Measurements from ENCODE around the gene SMAD4. TPM values are rescaled to one million over a fixed set of nuclear protein-coding genes. Genes with fewer than 3 reads are reported as not detected.

SMAD4 gene
- total and polyA plus RNA-seq, 4 donors: 12.5 to 143 (median 60.6) TPM

DNA sequence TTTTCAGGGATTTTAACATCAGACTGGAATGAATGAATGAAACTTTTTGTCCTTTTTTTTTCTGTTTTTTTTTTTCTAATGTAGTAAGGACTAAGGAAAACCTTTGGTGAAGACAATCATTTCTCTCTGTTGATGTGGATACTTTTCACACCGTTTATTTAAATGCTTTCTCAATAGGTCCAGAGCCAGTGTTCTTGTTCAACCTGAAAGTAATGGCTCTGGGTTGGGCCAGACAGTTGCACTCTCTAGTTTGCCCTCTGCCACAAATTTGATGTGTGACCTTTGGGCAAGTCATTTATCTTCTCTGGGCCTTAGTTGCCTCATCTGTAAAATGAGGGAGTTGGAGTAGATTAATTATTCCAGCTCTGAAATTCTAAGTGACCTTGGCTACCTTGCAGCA, 53.4 kb downstream of the SMAD4 start:
- H3K27ac ChIP-seq (ENCODE audit: low read depth in 1 of 2, low read length in 1 of 2): no peak overlapping the region
- ATAC-seq (ENCODE audit: insufficient read depth, low FRiP score): no peak
- peaks cover 12 to 18% (median 13%) of the 10 kb centered on the region in 4 donors for H3K36me3 ChIP-seq (ENCODE audit: control insufficient read depth in 4 of 4, insufficient read depth in 4 of 4, low read length in 4 of 4)
- DNase-seq: no peak
- H3K9me3 ChIP-seq (ENCODE audit: control insufficient read depth in 4 of 4, insufficient read depth in 3 of 4, low read length in 3 of 4): peaks cover 0 to 3% (median 2%) of the 10 kb centered on the region in 4 donors
- TF ChIP-seq, protein P1, sequence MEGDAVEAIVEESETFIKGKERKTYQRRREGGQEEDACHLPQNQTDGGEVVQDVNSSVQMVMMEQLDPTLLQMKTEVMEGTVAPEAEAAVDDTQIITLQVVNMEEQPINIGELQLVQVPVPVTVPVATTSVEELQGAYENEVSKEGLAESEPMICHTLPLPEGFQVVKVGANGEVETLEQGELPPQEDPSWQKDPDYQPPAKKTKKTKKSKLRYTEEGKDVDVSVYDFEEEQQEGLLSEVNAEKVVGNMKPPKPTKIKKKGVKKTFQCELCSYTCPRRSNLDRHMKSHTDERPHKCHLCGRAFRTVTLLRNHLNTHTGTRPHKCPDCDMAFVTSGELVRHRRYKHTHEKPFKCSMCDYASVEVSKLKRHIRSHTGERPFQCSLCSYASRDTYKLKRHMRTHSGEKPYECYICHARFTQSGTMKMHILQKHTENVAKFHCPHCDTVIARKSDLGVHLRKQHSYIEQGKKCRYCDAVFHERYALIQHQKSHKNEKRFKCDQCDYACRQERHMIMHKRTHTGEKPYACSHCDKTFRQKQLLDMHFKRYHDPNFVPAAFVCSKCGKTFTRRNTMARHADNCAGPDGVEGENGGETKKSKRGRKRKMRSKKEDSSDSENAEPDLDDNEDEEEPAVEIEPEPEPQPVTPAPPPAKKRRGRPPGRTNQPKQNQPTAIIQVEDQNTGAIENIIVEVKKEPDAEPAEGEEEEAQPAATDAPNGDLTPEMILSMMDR (IDR thresholded peaks at IDR 0.05; ENCODE audit: control extremely low read depth, extremely low read depth): no peak
- no peak overlapping the region for H3K4me3 ChIP-seq
- peaks cover 0 to 9% (median 0%) of the 10 kb centered on the region in 5 donors for H3K4me1 ChIP-seq (ENCODE audit: control insufficient read depth in 5 of 5, insufficient read depth in 5 of 5, low read length in 5 of 5)
- H3K27me3 ChIP-seq (ENCODE audit: control insufficient read depth in 3 of 3, insufficient read depth in 3 of 3, low read length in 2 of 3): no peaks in the 10 kb centered on the region
- 60 to 93% methylated on average over 1 of the region's 1 CpG for WGBS, 2 donors
- no peak overlapping the region for H3K9ac ChIP-seq (ENCODE audit: insufficient read depth in 1 of 2, low read length in 2 of 2)

DNA sequence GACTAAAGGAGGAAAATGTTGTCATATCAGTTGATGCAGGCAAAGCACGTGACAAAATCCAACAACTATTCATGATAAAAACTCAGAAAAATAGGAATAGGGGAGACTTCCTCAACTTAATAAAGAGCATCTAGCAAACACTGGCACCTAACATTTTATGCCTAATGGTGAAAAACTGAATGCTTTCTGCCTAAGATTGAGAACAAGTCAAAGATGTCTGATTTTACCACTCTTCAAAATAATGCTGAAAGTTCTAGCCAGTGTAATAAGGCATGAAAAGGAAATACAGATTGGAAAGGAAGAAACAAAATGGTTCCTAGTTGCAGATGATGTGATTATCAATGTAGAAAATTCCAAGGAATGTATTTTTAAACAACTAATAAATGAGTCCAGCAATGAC, 58.4 kb downstream of the SMAD4 start:
- 95 to 98% methylated on average over 1 of the region's 1 CpG for WGBS, 2 donors
- H3K4me1 ChIP-seq (ENCODE audit: control insufficient read depth in 5 of 5, insufficient read depth in 5 of 5, low read length in 5 of 5): peaks cover 0 to under 1% (median 0%) of the 10 kb centered on the region in 5 donors
- no peak for ATAC-seq (ENCODE audit: insufficient read depth, low FRiP score)

DNA sequence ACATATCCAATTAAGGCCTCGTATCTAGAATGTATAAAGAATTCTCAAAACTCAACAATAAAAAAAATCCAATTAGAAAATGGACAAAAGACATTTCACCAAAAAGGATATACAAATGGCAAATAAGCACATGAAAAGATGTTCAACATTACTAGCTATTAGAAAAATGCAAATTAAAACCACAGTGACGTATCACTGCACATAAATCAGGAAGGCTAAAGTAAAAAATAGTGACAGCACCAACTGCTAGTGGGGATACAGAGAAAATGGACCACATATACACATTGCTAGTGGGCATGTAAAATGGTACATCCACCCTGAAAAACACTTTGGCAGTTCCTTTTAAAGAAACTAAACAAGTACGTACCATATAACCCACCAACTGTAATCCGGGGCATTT, 59.7 kb downstream of the SMAD4 start:
- Histone ChIP-seq H3K36me3 (ENCODE audit: control insufficient read depth in 4 of 4, insufficient read depth in 4 of 4, low read length in 4 of 4) (peaks cover 4 to 8% (median 6%) of the 10 kb centered on the region in 4 donors), H3K4me3 (no peak overlapping the region), H3K9me3 (ENCODE audit: control insufficient read depth in 4 of 4, insufficient read depth in 3 of 4, low read length in 3 of 4) (peaks cover 0 to 8% (median 3%) of the 10 kb centered on the region in 4 donors), H3K9ac (ENCODE audit: insufficient read depth in 1 of 2, low read length in 2 of 2) (no peak overlapping the region), H3K4me1 (ENCODE audit: control insufficient read depth in 5 of 5, insufficient read depth in 5 of 5, low read length in 5 of 5) (no peaks in the 10 kb centered on the region), H3K27ac (ENCODE audit: low read depth in 1 of 2, low read length in 1 of 2) (no peak overlapping the region), H3K27me3 (ENCODE audit: control insufficient read depth in 3 of 3, insufficient read depth in 3 of 3, low read length in 2 of 3) (no peaks in the 10 kb centered on the region)
- ATAC-seq (ENCODE audit: insufficient read depth, low FRiP score) (no peak), DNase-seq (no peak)
- TF ChIP-seq, protein P1 (IDR thresholded peaks at IDR 0.05; ENCODE audit: control extremely low read depth, extremely low read depth): no peak
- 93% methylated on average over 4 of the region's 4 CpGs for WGBS, 2 donors

More for the DNA sequence above, 58.4 kb downstream of the SMAD4 start:
- TF ChIP-seq, protein P1 (IDR thresholded peaks at IDR 0.05; ENCODE audit: control extremely low read depth, extremely low read depth): no peak
- Histone ChIP-seq H3K9ac (ENCODE audit: insufficient read depth in 1 of 2, low read length in 2 of 2) (no peak overlapping the region), H3K9me3 (ENCODE audit: control insufficient read depth in 4 of 4, insufficient read depth in 3 of 4, low read length in 3 of 4) (peaks cover 0 to 8% (median 3%) of the 10 kb centered on the region in 4 donors), H3K27me3 (ENCODE audit: control insufficient read depth in 3 of 3, insufficient read depth in 3 of 3, low read length in 2 of 3) (no peaks in the 10 kb centered on the region), H3K27ac (ENCODE audit: low read depth in 1 of 2, low read length in 1 of 2) (no peak overlapping the region), H3K4me3 (no peak overlapping the region), H3K36me3 (ENCODE audit: control insufficient read depth in 4 of 4, insufficient read depth in 4 of 4, low read length in 4 of 4) (peaks cover 7 to 9% (median 8%) of the 10 kb centered on the region in 4 donors)
- no peak for DNase-seq

DNA sequence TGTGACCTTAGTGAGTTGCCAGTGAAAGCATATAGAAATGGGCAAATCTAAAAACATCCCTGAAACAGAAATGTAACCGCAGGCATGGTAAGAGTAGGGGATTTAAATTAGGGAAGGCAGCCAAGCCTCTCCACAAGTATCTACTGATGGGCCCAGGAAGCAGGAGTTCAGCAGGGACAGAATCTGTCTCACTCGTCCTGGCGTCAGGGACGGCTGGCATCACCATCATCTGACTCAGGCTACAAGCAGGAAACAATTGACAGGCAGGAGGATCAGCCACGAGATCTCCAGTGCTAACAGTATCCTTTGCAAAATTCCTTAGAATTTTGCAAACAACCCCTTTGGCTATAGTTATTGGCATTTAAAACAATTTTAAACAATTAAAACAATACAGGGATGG, 61.3 kb downstream of the SMAD4 start:
- H3K9ac ChIP-seq (ENCODE audit: insufficient read depth in 1 of 2, low read length in 2 of 2): no peak overlapping the region
- ATAC-seq (ENCODE audit: insufficient read depth, low FRiP score): no peak
- WGBS, 2 donors: 74 to 78% methylated on average over 5 of the region's 5 CpGs

More for the DNA sequence above, 61.3 kb downstream of the SMAD4 start:
- H3K4me1 ChIP-seq (ENCODE audit: control insufficient read depth in 5 of 5, insufficient read depth in 5 of 5, low read length in 5 of 5): no peaks in the 10 kb centered on the region
- H3K9me3 ChIP-seq (ENCODE audit: control insufficient read depth in 4 of 4, insufficient read depth in 3 of 4, low read length in 3 of 4): peaks cover 0 to 8% (median 3%) of the 10 kb centered on the region in 4 donors
- H3K36me3 ChIP-seq (ENCODE audit: control insufficient read depth in 4 of 4, insufficient read depth in 4 of 4, low read length in 4 of 4): peaks cover 0 to 6% (median 0%) of the 10 kb centered on the region in 4 donors
- TF ChIP-seq, protein P1 (IDR thresholded peaks at IDR 0.05; ENCODE audit: control extremely low read depth, extremely low read depth): no peak
- H3K27ac ChIP-seq (ENCODE audit: low read depth in 1 of 2, low read length in 1 of 2): no peak overlapping the region
- no peak overlapping the region for H3K4me3 ChIP-seq
- H3K27me3 ChIP-seq (ENCODE audit: control insufficient read depth in 3 of 3, insufficient read depth in 3 of 3, low read length in 2 of 3): no peaks in the 10 kb centered on the region
- DNase-seq: no peak

All from lung (tissue), 12 donors.